ENCODE data around the gene MPDU1.

The MPDU1 gene

DNA sequence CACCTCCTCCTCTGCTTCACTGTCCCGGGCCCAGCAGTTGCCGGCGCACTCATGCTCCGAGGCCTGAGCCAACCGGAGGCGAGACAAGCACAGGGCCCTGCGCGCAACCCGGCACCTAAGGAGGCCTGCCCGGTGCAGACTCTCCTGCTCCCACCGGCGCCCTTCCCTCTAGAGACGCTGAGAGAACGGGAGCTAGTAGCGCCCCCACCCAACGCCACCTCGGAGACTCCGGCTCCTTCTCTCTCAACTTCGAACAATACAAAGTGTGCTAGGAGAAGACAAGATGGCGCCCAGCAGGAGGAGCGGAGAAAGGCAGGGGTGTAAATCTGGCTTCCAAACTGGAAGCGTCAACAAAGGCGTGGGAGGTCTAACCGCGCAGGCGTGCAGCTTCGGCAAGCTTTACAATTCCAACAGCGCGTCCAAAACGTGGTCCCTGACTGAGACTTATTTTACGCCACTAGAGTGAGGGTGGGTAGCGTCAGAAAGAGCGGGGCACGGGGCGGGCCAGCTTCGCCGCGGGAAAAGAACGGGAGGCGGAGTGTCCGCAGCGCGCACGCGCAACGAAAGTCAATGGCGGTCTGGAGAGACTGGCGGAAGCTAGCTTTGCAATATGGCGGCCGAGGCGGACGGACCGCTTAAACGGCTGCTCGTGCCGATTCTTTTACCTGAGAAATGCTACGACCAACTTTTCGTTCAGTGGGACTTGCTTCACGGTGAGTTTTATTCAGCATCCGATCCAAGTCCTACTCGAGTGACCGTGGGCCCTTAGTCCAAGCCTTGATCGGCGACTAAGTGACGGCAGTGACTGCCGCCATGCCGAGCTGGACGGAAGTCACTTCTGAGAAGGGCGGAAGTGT, at the start of gene MPDU1:
Gene MPDU1 (plus strand): TSS at position 600 of the 857 bp plus-strand sequence. CDS start 11 bp downstream, at position 611.
- DNase-seq (ENCODE audit: low read depth) = peak; percentile 90

DNA sequence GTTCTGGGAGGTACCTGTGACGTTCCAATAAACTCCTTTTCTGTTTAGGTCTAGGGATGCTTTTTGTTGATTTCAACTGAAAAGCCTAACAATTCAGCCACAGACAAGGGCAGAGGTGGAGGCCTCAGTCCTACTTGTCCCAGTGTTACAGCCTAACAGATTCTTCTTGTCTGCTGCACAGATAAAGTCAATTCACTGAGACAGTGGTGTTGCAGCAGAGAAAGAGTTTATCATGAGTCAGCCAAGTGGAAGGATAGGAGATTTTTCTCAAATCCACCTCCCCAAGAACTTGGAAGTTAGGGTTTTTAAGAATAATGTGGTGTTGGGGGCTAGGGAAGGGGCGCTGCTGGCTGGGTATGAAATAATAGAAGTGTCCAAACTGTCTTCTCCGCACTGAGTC, 45.6 kb upstream of the MPDU1 start:
- no peak for DNase-seq (ENCODE audit: low read depth)

DNA sequence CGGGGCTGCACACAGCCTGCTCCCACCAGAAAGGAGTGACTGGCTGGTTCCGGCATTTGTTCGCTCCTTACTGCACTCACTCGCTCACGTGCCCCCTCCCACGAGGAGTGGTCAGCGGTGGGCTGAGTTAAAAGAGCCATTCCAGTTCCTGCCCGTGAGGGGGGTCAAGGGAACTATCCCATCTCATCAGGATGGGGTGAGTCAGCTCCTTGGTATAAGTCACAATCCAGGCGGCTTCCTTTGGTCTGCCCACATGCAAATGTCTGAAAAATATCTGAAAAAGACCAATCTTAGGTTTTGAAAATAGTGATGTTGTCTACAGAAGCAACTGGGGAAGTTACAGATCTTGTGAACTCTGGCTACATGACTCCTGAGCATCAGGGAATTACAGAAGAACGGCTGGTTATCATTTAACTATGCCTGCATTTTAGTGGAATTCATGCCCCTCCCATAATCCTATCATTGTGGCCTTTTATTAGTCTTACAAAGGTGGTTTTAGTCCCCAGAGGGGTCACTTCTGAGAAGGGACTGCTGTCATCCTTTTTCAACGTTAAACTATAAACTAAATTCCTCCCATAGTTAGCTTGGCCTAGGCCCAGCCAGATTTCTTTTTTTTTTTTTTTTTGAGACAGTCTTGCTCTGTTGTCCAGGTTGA, 44.6 kb upstream of the MPDU1 start:
- no peak for DNase-seq (ENCODE audit: low read depth)

DNA sequence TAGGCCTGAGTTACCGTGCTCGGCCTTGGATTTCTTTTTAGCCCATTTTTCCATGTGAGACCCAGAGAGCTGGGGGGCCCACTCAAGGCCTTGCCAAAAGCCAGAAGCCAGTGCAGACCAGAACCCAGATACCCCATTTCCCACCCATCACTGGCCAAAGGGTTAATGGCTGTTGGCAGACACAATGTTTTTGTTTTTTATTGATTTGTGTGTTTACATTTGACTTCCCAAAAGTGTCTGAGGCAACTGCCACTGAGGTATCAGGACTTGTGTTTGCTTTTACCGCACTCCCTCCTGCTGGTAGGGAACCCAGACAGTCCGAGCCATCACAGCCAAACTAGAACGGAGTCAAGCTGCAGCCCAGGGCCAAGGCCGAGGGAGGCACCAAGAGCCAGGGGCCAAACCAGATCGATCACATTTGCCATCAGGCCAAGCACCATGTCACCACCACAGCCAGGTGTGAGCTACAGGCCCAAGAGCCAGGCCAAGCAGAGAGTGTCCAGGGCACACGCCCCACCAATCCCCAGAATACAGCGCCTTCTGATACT, 42.5 kb upstream of the MPDU1 start:
- DNase-seq (ENCODE audit: low read depth) = no peak

DNA sequence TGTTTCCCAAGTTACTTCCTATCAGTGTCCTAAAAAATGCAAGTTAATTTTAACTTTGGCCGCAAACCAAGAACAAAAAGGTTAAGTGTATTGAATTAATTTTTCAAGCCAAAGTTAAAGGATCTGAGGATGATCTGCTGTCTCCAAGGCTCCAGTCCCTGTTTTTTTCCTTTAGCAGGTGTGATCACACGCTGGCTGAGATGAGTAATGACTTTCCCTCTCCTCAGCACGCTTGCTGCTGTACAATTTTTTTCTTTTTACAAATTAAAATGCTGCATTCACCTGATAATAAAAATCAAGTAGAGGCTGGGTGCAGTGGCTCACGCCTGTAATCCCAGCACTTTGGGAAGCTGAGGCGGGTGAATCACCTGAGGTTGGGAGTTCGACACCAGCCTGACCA, 38.7 kb upstream of the MPDU1 start:
- no peak for DNase-seq (ENCODE audit: low read depth)

DNA sequence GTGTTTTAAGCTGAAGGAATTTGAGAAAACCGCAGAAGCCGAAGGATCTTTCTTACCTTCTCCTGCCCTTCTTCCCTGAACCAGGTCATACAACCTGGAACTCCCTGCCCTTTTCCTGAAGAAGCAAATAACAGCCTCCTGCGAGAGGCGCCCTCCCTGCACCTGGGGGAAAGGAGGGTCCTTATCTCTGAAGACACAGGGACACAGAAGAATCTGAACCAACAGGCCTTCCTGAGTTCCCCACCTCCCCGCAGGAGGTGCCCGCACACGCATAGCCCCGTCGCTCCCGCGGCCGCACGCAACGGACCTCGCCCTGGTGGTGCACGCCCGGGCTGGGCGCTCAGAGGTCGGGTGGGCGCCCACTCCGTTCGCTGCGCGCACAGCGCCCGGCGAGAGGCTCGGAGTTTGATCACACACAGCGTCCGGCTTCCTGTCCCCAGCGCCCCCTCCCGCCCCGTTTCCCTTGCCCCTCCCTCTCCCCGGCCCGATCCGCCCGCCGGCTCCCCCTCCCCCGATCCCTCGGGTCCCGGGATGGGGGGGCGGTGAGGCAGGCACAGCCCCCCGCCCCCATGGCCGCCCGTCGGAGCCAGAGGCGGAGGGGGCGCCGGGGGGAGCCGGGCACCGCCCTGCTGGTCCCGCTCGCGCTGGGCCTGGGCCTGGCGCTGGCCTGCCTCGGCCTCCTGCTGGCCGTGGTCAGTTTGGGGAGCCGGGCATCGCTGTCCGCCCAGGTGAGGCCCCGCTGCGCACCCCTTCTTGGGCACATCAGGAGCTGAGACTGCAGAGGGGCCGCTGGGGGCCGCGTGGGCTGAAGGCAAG, 34.9 kb upstream of the MPDU1 start, which contains the start of gene TNFSF12:
Gene TNFSF12 (plus strand): TSS at position 474 of the 816 bp plus-strand sequence. CDS start 96 bp downstream, at position 570.
- no peak for DNase-seq (ENCODE audit: low read depth)

DNA sequence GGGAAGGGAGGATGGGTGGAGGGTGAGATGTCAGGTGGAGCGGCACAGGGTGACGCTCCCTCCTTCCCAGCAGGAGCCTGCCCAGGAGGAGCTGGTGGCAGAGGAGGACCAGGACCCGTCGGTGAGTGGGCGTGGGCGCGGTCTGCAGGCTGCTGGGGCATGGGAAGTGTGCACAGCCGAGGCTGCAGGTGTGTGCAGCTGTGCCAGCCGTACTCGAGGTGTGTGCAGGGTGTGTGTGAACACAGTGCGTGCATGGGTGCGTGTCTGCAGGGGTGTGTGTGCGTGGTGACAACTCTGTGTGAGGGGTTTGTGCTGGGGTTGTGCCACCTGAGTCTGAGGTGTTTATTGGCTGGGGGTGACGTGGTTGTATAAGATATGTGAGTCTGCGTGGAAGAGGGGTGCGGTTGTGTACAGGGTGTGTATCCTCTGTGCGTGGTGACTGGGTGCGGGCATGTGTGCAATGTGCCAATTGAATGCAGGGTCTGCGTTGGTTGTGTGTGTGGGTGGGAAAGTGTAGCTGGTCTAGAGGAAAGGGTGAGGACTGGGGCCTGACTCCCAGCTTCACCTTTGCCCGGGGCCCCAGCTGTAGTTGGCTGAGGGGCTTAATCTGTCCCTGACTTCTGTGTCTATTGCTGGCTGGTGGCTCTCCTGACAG, 34.1 kb upstream of the MPDU1 start:
- DNase-seq (ENCODE audit: low read depth) = no peak

DNA sequence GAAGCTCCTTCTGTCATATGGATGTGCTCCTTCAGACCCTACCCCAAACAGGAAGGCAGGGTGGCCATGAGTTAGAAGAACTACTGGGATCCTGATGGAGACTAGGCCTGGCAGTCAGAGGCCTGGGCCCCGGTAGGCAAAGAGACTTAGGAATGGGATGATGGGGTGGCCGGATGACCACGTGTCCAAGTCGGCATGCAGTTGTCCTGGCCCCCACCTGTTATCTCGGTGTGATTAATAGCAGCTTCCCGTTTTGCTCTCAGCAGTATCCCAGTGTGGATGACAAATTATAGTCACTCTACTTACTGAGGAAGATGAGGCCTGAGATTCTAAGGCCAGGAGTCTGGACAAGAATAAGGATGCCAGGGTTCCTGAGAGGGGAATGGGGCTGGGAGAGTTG, 33.3 kb upstream of the MPDU1 start:
- DNase-seq (ENCODE audit: low read depth) = no peak

DNA sequence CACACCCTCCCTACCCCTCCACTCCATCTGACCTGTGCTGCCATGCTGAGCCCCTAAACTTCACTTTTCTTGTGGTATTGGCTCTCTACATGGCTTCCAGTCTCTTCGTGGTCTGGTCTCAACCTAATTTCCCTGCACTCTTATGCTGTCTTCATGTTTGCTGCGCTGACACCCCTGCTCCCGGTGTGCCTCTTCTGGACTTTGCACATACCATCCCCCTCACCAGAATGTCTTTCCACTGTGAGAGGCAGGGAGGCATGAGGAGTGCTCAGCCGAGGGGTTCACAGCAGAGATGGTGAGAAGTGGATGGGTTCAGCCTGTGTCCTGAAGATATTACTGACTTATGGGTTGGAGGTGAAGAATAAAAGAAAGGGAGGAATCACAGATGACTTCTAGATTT, 32.3 kb upstream of the MPDU1 start:
- no peak for DNase-seq (ENCODE audit: low read depth)

DNA sequence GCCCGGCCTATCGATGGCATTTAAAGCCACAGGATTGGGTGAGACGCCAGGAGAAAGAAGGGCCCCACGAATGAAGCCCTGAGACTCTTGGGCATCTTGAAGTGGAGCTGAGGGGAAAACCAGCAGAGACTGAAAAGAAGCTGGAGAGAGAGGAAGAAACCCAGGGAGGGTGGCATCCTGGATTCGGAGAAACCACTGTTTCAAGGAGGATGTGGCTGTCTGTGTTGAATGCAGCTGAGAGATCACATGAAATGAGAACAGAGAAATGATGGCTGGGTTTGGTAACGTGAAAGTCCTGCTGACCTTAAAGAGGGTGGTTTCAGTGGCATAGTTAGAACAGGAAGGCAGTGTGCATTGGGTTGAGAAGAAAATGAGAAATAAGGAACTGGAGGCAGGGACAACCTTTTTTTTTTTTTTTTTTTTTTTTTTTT, 31.0 kb upstream of the MPDU1 start:
- DNase-seq (ENCODE audit: low read depth) = no peak

DNA sequence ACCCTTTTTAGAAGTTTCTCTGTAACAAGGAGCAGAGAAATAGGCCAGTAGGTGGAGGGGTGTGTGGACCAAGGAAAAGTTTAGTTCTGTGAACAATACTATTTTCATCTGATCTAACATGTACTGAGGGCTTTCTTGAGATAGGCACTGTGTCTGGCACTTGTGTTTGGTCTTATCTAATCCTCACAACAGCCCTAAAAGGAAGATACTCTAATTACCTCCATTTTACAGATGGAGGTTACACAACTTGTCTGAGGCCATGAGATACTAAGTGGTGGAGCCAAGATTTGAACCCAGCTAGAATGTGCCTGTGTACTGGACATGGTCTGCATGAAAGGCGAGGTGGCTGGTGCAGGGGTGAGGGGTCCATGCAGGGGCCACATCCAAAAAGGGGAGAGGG, 30.3 kb upstream of the MPDU1 start:
- DNase-seq (ENCODE audit: low read depth) = no peak

DNA sequence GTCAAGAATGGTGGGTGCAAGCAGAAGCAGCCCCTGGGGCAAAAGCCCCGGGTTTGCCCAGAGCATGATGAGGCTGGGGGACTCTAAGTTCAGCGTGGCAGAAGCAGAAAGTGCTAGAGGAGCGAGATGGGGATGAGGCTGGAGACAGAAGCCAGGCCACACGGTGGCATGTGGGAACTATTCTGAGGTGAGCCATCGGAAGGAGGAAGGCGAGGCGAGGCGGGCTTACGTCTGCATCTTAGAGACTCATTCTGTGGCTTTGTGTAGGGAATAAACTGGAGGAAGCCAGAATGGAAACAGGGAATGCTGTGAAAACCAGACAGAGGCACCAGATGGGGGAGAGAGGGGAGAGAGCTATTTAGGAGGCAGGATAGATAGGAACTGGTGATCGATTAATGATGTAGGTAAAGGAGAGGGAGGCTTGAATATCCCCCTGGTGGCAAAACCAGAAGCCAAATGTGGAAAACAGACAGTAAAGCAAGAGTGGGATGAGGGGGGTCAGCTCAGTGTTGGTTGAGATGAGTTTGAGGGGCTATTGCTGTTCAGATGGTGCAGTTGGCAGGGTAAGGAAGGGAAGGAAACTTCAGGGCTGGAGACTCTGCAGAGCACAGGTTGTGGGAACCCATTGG, 28.2 kb upstream of the MPDU1 start:
- DNase-seq (ENCODE audit: low read depth) = no peak

DNA sequence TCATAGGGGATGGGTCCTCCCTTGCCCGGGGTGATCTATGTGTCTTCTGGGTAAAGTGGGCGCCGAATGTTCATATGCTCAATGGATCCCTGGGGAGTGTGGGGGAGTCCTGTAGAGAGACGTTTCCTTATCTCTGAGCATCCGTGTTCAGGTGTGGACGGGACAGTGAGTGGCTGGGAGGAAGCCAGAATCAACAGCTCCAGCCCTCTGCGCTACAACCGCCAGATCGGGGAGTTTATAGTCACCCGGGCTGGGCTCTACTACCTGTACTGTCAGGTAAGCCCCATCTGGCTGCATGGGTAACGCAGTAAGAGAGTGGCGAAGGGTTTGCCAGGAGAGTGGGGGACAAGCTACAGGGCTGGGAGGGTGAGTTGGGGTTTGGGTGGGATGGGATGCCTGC, 27.0 kb upstream of the MPDU1 start:
- no peak for DNase-seq (ENCODE audit: low read depth)

DNA sequence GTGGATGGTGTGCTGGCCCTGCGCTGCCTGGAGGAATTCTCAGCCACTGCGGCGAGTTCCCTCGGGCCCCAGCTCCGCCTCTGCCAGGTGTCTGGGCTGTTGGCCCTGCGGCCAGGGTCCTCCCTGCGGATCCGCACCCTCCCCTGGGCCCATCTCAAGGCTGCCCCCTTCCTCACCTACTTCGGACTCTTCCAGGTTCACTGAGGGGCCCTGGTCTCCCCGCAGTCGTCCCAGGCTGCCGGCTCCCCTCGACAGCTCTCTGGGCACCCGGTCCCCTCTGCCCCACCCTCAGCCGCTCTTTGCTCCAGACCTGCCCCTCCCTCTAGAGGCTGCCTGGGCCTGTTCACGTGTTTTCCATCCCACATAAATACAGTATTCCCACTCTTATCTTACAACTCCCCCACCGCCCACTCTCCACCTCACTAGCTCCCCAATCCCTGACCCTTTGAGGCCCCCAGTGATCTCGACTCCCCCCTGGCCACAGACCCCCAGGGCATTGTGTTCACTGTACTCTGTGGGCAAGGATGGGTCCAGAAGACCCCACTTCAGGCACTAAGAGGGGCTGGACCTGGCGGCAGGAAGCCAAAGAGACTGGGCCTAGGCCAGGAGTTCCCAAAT, 26.4 kb upstream of the MPDU1 start:
- no peak for DNase-seq (ENCODE audit: low read depth)

DNA sequence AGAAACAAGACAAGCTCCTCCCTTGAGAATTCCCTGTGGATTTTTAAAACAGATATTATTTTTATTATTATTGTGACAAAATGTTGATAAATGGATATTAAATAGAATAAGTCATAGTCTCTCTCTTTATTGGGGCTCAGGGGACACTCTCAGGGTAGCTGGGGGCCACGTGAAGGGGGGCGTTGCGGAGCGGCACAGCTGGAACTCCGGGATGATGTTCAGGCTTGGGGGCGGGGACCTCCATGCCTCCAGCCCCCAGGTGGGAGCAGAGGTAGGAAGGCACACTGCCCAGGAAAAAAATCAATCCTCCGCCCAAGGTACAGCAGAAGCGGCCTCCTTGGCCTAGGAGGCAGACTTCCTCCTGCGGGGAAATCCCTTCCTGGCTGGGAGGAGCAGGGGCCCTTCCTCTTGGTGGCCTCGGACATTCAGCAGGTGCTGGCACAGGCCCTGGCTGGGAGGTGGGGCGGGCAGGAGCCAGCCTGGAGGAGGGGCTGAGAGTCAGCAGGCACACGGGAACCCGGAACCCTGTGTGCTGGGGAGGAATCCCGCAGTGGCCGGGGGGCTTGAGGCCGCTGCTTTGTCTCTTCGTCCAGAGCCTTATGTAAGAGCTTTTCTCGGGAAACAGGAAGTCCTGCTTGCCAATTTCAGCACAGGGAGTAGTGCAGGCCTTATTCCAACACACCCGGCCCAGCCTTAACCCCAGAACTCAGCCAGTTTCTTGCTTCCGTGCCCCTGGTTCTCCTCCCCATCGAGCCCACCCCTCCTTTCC, 25.7 kb upstream of the MPDU1 start:
- no peak for DNase-seq (ENCODE audit: low read depth)

DNA sequence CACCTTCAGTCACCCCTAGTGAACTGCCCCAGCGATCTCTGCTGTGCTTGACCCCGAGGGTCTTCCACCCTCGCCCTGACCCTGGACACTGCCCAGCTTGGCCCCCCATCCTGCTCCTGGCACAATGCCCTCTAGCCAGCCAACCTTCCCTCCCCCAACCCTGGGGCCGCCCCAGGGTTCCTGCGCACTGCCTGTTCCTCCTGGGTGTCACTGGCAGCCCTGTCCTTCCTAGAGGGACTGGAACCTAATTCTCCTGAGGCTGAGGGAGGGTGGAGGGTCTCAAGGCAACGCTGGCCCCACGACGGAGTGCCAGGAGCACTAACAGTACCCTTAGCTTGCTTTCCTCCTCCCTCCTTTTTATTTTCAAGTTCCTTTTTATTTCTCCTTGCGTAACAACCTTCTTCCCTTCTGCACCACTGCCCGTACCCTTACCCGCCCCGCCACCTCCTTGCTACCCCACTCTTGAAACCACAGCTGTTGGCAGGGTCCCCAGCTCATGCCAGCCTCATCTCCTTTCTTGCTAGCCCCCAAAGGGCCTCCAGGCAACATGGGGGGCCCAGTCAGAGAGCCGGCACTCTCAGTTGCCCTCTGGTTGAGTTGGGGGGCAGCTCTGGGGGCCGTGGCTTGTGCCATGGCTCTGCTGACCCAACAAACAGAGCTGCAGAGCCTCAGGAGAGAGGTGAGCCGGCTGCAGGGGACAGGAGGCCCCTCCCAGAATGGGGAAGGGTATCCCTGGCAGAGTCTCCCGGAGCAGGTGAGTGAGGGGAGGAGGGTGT, 24.9 kb upstream of the MPDU1 start, which contains the start of gene TNFSF13:
Gene TNFSF13 (plus strand): TSS at position 207 of the 776 bp plus-strand sequence. CDS start 290 bp downstream, at position 497.
- DNase-seq (ENCODE audit: low read depth) = no peak

DNA sequence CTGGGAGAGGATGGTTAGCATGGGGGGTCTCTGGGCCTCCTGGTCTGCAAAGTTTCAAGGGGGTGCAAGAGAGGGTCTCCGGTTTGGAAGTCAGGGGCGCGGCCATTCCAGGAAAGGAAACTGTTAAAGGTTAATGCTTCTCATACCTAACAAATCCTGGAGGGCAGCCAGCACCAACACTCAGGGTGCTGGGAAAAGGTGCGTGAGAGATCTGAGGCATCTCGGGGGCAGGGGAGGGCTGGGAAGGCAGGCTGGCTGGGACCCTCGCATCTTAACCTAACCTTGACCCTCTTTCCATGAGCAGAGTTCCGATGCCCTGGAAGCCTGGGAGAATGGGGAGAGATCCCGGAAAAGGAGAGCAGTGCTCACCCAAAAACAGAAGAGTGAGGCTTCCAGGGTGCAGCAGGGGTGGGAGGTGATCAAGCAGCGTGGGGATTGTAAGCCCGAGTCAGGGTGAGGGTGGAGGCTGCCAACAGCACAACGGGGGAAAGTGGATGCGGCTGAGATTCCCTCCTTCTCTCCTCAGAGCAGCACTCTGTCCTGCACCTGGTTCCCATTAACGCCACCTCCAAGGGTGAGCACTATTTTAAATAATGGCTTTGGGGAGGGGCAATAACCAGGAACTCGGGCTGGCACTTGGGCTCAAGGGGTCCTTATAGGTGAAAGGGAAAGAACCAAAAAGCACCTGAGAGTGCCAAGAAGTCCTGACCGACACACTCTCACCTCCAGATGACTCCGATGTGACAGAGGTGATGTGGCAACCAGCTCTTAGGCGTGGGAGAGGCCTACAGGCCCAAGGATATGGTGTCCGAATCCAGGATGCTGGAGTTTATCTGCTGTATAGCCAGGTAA, 24.1 kb upstream of the MPDU1 start:
- no peak for DNase-seq (ENCODE audit: low read depth)
